ENCODE data around the gene TARBP2.

GRCh38 chr12:53495903-53496751 is 5.0 kb upstream of the TARBP2 start:
- TF ChIP-seq POLR2A (IDR thresholded peaks at IDR 0.05; ENCODE audit: low read length) (no peak), GATA1 (IDR thresholded peaks at IDR 0.05; ENCODE audit: low read depth, low read length) (no peak)

Measured in erythroblast (primary cell).